Measurements from ENCODE around the gene ACE.
A peak's percentile ranks its signal among the peaks of the same experiment; 100 is the strongest.

ACE gene

GRCh38 chr17:63477480-63478440 is 899 bp downstream of the ACE start (continued):
- TF ChIP-seq SCRT1 (tag by site-specific recombination; IDR thresholded peaks at IDR 0.05; ENCODE audit: borderline replicate concordance) (no peak), ZNF341 (tag by site-specific recombination; IDR thresholded peaks at IDR 0.05; ENCODE audit: low read depth) (peak; percentile 66), ZSCAN4 (tag by site-specific recombination; IDR thresholded peaks at IDR 0.05) (no peak), ZNF18 (tag by site-specific recombination; IDR thresholded peaks at IDR 0.05) (no peak), ZNF561 (tag by site-specific recombination; IDR thresholded peaks at IDR 0.05; ENCODE audit: borderline replicate concordance) (no peak), ZNF654 (tag by site-specific recombination; IDR thresholded peaks at IDR 0.05; ENCODE audit: low read depth) (no peak), ZNF114 (tag by site-specific recombination; IDR thresholded peaks at IDR 0.05) (no peak), ZBTB49 (tag by site-specific recombination; IDR thresholded peaks at IDR 0.05; ENCODE audit: low read depth) (no peak), ZSCAN5A (tag by site-specific recombination; IDR thresholded peaks at IDR 0.05) (no peak), ZSCAN18 (tag by site-specific recombination; IDR thresholded peaks at IDR 0.05) (no peak), MZF1 (tag by site-specific recombination; IDR thresholded peaks at IDR 0.05; ENCODE audit: borderline replicate concordance) (no peak), ZBTB26 (tag by site-specific recombination; optimal IDR thresholded peaks at IDR 0.05) (peak; percentile 75), SP7 (tag by site-specific recombination; IDR thresholded peaks at IDR 0.05) (peak; percentile 35; the same call in 1 of the 2 replicates), KLF17 (tag by site-specific recombination; IDR thresholded peaks at IDR 0.05) (no peak), ZNF701 (tag by site-specific recombination; IDR thresholded peaks at IDR 0.05) (no peak), ZNF704 (tag by site-specific recombination; IDR thresholded peaks at IDR 0.05) (no peak), GLI2 (tag by site-specific recombination; IDR thresholded peaks at IDR 0.05; ENCODE audit: borderline replicate concordance, low read depth) (no peak), ZNF580 (tag by site-specific recombination; IDR thresholded peaks at IDR 0.05) (no peak), ZBTB20 (tag by site-specific recombination; IDR thresholded peaks at IDR 0.05) (peak; percentile 97), FEZF1 (tag by site-specific recombination; IDR thresholded peaks at IDR 0.05) (no peak), REST (tag by site-specific recombination; IDR thresholded peaks at IDR 0.05) (no peak), ZNF558 (tag by site-specific recombination; IDR thresholded peaks at IDR 0.05) (no peak)

All from HEK293 (cell line).